ENCODE data around the gene SYNGR4.

The SYNGR4 gene

GRCh38 chr19:48413879-48414587 lies 49.9 kb downstream of the SYNGR4 start:
- no peak for DNase-seq (ENCODE audit: low read depth)
- H3K4me3 ChIP-seq (ENCODE audit: control insufficient read depth, low read depth, low read length) = no peak overlapping the region
- TF ChIP-seq, protein P1, sequence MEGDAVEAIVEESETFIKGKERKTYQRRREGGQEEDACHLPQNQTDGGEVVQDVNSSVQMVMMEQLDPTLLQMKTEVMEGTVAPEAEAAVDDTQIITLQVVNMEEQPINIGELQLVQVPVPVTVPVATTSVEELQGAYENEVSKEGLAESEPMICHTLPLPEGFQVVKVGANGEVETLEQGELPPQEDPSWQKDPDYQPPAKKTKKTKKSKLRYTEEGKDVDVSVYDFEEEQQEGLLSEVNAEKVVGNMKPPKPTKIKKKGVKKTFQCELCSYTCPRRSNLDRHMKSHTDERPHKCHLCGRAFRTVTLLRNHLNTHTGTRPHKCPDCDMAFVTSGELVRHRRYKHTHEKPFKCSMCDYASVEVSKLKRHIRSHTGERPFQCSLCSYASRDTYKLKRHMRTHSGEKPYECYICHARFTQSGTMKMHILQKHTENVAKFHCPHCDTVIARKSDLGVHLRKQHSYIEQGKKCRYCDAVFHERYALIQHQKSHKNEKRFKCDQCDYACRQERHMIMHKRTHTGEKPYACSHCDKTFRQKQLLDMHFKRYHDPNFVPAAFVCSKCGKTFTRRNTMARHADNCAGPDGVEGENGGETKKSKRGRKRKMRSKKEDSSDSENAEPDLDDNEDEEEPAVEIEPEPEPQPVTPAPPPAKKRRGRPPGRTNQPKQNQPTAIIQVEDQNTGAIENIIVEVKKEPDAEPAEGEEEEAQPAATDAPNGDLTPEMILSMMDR (conservative IDR thresholded peaks at IDR 0.05; ENCODE audit: control insufficient read depth, insufficient read depth, low read depth, low read length) = no peak

- no peak overlapping the region for H3K4me3 ChIP-seq (ENCODE audit: control insufficient read depth, low read depth, low read length)
- peak; percentile 60 for DNase-seq (ENCODE audit: low read depth)
- TF ChIP-seq, protein P1 (conservative IDR thresholded peaks at IDR 0.05; ENCODE audit: control insufficient read depth, insufficient read depth, low read depth, low read length) = no peak
Observed at GRCh38 chr19:48415395-48415794, 51.2 kb downstream of the SYNGR4 start.

DNA sequence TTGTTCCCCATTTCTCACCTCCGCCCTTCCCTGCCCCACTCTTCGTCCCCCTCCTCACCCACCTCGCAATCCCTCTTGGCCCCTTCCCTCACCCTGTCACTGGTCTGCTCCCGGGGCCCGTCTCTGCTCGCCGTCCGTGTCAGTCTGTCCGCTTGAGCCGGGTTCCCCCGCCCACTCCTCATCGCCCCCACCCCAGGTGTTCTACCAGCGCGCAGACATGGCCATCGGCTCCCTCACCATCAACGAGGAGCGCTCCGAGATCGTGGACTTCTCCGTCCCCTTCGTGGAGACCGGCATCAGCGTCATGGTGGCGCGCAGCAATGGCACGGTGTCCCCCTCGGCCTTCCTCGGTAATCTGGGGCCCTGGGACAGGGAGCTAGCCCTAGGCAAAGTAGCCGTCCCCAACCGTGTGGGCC lies 51.6 kb downstream of the SYNGR4 start:
- H3K4me3 ChIP-seq (ENCODE audit: control insufficient read depth, low read depth, low read length) = no peak overlapping the region
- no peak for DNase-seq (ENCODE audit: low read depth)
- TF ChIP-seq, protein P1 (conservative IDR thresholded peaks at IDR 0.05; ENCODE audit: control insufficient read depth, insufficient read depth, low read depth, low read length) = no peak

DNA sequence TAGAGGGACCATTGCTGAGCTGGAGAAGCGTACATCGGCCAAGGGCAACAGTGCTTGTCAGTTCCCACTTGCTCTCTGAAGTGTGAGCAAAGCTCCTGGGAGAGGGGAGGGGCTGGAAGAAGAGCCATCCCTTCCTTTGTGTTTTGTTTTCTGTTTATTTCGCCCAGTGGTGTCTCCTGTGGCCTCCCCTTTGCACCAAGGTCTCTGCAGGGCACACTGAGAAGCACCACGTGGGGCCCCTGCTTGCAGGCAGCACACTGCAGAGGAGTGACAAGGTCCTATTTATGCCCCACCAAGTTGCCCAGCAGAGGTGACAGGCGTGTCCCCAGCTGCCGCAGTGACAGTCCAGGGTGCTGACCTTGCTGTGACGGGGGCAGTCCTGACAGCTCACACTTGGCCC lies 53.3 kb downstream of the SYNGR4 start:
- TF ChIP-seq, protein P1 (conservative IDR thresholded peaks at IDR 0.05; ENCODE audit: control insufficient read depth, insufficient read depth, low read depth, low read length) = no peak

DNA sequence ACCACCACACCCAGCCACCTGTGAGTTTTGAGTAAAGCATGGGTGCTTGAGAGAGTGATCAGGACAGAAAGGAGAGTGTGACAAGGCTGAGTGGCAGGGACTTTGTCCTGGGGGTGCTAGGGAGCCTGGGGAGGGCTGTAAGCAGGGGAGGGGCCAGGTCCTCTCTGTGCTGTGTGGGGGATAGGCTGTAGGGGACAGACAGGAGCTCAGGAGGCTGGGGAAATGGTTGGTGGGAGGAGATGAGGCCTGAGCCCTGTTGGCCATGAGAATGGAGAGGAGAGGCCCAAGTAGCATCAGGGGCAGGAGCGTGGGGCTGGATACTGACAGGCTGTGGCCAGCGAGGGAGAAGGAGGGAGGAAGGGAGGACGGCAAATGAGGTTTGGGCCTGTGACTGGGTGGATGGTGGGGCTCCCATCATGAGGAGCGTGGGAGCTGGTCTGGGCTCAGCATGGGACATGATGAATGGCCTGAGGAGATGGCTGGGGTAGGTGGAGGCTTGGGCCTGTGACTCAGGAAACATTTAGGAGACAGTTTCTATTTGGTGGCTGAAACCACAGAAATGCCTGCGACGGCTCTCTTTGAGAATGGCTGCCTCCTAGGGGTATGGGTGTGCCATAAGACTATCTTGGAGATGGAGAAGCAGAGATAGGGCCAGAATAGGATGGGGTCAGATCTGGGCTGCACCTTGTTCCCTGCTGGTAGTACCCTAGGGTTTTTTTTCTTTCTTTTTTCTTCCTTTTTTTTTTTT lies 54.3 kb downstream of the SYNGR4 start:
- TF ChIP-seq, protein P1 (conservative IDR thresholded peaks at IDR 0.05; ENCODE audit: control insufficient read depth, insufficient read depth, low read depth, low read length) = no peak
- peak; percentile 50 for DNase-seq (ENCODE audit: low read depth)
- H3K4me3 ChIP-seq (ENCODE audit: control insufficient read depth, low read depth, low read length) = no peak overlapping the region

More for the DNA sequence above, 53.3 kb downstream of the SYNGR4 start:
- H3K4me3 ChIP-seq (ENCODE audit: control insufficient read depth, low read depth, low read length) = no peak overlapping the region
- DNase-seq (ENCODE audit: low read depth) = no peak

DNA sequence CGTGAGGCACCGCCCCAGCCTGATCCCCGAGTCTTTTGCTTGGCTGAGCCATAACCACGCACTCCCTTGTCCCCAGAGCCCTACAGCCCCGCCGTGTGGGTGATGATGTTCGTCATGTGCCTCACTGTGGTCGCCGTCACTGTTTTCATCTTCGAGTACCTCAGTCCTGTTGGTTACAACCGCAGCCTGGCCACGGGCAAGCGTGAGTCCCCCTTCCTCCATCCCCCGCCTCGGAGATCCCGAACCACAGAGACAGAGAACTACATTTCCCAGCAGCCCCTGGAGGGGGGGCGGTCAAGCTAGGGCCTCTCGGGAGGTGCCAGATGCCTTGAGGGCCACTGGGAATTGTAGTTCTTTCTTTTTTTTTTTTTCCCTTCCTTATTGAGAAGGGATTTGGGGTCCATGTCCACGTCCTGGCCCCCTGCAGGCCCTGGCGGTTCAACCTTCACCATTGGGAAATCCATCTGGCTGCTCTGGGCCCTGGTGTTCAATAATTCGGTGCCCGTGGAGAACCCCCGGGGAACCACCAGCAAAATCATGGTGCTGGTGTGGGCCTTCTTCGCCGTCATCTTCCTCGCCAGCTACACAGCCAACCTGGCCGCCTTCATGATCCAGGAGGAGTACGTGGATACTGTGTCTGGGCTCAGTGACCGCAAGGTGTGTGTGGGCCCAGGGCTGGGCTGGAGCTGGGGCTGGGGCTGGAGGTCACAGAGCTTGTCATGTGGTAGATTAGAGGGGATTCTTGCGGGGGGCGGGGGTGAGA lies 55.2 kb downstream of the SYNGR4 start:
- DNase-seq (ENCODE audit: low read depth) = peak; percentile 37
- H3K4me3 ChIP-seq (ENCODE audit: control insufficient read depth, low read depth, low read length) = no peak overlapping the region

More for the DNA sequence above, 55.2 kb downstream of the SYNGR4 start:
- TF ChIP-seq, protein P1 (conservative IDR thresholded peaks at IDR 0.05; ENCODE audit: control insufficient read depth, insufficient read depth, low read depth, low read length) = no peak
